Putamen (tissue), 1 donor: Measurements from ENCODE around the gene SLC6A18.
A peak's percentile ranks its signal among the peaks of the same experiment; 100 is the strongest.

Experiments
- DNase-seq: peaks from one replicate; pipeline ENCODE4 v3.0.0-alpha.2; 2016; ENCODE audit warnings: low spot score

The SLC6A18 gene

GRCh38 chr5:1225081-1225480 lies at the start of gene SLC6A18:
TSS of gene SLC6A18 (plus strand) at chr5:1225381. CDS start at chr5:1225478, 97 bp downstream.
- DNase-seq: no peak

- DNase-seq: no peak
Observed at GRCh38 chr5:1175801-1176472, 49.2 kb upstream of the SLC6A18 start.

- DNase-seq: no peak
Observed at GRCh38 chr5:1176473-1177391, 48.4 kb upstream of the SLC6A18 start.

GRCh38 chr5:1177826-1178528 lies 47.2 kb upstream of the SLC6A18 start:
- no peak for DNase-seq

- no peak for DNase-seq
Observed at GRCh38 chr5:1178529-1179382, 46.4 kb upstream of the SLC6A18 start.

GRCh38 chr5:1179383-1179715 lies 45.8 kb upstream of the SLC6A18 start:
- DNase-seq: no peak

- DNase-seq: no peak
Observed at GRCh38 chr5:1180096-1180495, 45.1 kb upstream of the SLC6A18 start.

GRCh38 chr5:1180841-1181271 lies 44.3 kb upstream of the SLC6A18 start:
- no peak for DNase-seq

GRCh38 chr5:1181451-1182359 lies 43.5 kb upstream of the SLC6A18 start:
- DNase-seq: no peak

- DNase-seq: no peak
Observed at GRCh38 chr5:1182360-1182632, 42.9 kb upstream of the SLC6A18 start.

GRCh38 chr5:1182633-1183423 lies 42.4 kb upstream of the SLC6A18 start:
- peak; percentile 88 for DNase-seq

- DNase-seq: no peak
Observed at GRCh38 chr5:1183424-1184162, 41.6 kb upstream of the SLC6A18 start.

- no peak for DNase-seq
Observed at GRCh38 chr5:1184163-1184470, 41.1 kb upstream of the SLC6A18 start.

- DNase-seq: no peak
Observed at GRCh38 chr5:1184481-1184880, 40.7 kb upstream of the SLC6A18 start.

- DNase-seq: no peak
Observed at GRCh38 chr5:1185038-1185627, 40.0 kb upstream of the SLC6A18 start.

- no peak for DNase-seq
Observed at GRCh38 chr5:1185629-1186350, 39.4 kb upstream of the SLC6A18 start.

- no peak for DNase-seq
Observed at GRCh38 chr5:1186351-1187233, 38.6 kb upstream of the SLC6A18 start.
